ENCODE data around the gene TCEAL2. TPM values are rescaled to one million over a fixed set of nuclear protein-coding genes. Genes with fewer than 3 reads are reported as not detected.
"Not testable (repeated sequence)": the region's sequence is repeated elsewhere in the genome, so short reads cannot be mapped to it uniquely, and the experiment has no call there.

Gene TCEAL2
- polyA plus RNA-seq (ENCODE audit: insufficient read length in 4 of 4): 10 to 100 TPM; 13.3 to 24.3 (median 23.3) TPM

DNA sequence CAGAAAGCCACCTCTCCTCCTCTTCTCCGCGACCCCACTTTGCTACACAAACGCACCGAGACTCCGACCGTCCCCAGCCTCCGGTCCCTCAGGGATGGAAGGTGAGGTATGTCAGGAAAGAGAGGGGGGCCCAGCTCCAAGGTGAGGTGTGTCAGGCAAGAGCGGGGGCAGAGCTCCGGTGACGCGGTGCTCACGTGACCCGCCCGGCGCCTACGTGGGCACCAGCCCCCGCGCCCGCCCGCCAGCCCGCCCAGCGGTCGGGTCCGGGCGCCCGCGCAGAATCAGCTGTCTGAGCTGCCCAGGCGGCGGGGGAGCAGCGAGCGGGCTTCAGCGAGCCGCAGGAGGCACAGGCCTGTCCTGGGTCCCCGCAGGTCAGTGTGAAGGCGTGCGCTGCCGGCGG lies at the start of gene TCEAL2:
TCEAL2 (plus strand) TSS at position 244 of the 400 bp plus-strand sequence. CDS start 1,152 bp downstream, outside the sequence.
- DNase-seq (ENCODE audit: low read depth in 4 of 4, low spot score in 2 of 4): peak in 1 of 4 donors; percentile 3

DNA sequence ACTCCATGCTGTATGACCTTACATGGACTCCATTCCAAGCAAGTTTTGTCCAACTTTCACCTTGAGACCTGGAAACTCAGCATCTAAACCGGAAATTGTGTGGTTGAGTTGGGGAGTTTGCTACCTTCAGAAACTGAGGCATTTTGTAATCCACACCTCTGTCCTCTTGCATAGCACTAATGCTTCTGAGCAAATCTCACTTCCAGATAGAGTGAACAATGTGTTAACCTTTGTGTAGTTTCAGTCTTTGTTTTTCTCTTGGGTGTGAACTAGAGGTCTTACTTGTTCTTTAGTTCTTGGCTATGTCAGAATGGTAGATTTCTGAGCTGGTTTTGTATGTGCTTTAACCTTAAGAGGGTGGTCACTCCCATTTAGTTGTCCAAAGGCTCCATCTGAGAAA lies 48.1 kb upstream of the TCEAL2 start:
- no peak for DNase-seq (ENCODE audit: low read depth in 4 of 4, low spot score in 2 of 4)

DNA sequence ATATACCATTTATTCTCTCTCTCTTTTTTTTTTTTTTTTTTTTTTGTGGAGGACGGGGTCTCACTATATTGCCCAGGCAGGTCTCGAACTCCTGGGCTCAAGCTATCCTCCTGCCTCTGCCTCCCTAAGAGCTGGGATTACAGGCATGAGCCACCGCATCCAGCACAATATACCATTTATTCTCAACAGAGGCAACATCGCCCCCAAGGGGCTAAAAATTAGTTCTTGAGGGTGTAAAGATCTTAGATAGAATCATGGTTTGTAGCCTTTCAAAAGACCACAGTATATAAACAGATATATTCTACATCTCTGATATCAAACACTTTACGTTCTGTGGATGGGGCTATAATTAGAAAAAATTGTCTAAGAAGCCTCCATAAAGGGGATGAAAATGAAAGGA lies 39.8 kb upstream of the TCEAL2 start:
- DNase-seq (ENCODE audit: low read depth in 4 of 4, low spot score in 2 of 4): no peak

DNA sequence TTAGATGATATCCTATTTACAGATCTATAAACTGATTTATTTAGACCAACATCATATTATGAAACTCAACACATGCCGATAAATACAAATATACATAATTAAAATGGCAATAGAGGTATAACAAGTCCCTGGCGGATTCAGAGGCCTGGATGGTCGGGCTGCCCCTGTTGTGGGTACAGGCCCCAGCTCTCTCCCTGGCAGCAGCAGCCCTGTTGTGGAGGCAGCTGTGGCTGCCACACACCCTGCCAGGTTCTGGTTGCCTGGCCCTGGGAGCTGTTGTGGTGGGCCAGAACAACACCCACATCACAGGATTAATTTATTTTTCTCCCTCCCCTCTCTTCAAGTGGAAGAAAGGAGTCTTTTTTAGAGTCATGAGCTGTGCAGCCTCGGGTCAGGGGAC lies 12.1 kb upstream of the TCEAL2 start:
- no peak for DNase-seq (ENCODE audit: low read depth in 4 of 4, low spot score in 2 of 4)

DNA sequence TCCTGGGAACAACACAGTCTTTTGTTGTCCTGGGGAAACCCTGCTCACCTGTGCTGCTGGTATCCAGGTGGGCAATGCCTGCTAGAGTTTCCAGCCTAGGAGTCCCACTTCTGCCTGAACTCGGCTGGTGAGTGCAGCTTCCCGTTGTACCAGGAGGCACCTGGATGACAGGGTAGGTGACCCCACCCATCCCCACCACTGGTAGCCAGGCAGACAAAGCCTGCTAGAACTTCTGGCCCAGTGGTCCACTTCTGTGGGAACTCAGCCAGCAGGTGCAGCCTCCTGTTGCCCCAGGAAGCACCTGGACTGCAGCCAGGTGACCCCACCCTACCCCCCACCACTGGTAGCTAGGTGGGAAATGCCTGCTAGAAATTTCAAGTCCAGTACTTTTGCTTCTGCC lies 9.7 kb upstream of the TCEAL2 start:
- no peak for DNase-seq (ENCODE audit: low read depth in 4 of 4, low spot score in 2 of 4)

DNA sequence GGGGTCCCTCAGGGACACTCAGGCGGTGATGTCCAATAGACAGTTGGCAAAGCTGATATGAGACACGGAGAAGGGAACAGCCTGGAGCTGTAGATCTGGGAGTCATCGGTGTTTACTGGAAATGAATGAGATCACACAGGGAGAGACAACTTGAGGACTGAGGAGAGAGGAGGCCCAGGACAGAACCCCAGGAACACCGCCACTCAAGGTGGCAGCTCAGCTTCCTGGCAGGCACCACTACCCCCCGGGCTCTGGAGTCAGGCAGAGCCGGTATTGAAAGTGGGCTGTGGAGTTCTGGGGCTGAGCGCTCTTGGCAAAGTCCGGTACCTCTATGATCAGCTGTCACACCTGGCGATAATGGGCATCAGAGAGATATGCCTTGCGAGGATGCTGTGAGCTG lies 465 bp upstream of the TCEAL2 start:
- not testable (repeated sequence) for DNase-seq (ENCODE audit: low read depth in 4 of 4, low spot score in 2 of 4)

DNA sequence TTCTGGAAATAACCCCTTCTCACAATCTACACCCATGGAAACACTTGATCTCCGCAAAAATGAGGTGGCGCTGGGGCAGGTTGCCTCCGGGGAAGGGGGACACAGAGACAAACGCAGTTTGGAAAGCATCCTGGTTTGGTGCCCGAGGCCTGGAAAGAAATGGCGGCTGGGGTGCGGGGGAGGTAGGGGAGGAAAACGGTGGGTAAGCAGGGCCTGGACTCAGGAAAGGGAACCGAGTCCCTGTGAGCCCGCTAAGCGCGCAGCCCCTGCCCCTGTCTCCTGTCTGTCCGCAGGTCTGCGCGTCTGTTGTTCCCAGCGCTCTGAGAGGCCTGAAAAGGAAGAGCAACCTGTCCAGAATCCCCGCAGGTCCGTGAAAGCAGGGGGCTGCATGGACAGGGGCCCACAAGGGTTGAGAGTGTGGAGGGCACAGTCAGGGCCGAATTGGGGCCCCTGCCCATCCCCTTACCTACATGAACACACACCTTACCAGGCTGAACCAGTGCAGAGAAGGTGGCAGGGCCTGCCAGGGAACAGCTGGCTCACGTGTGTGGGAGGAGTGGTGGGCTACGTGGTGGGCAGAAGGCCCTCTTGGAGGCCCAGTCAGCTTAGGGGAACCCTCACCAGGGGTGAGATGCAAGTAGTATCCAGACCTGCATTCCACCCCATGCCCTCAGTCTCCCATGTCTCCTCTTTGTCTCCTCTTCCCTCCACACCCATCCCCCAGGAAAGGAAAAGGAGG lies 770 bp downstream of the TCEAL2 start:
- DNase-seq (ENCODE audit: low read depth in 4 of 4, low spot score in 2 of 4): not testable (repeated sequence)

DNA sequence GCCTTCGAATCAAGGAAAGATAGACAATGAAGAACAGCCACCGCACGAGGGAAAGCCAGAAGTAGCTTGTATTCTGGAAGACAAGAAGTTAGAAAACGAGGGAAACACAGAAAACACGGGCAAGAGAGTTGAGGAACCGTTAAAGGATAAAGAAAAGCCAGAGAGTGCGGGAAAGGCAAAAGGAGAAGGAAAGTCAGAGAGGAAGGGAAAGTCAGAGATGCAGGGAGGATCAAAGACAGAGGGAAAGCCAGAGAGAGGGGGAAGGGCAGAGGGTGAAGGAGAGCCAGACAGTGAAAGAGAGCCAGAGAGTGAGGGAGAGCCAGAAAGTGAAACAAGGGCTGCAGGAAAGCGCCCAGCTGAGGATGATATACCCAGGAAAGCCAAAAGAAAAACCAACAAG lies 1.4 kb downstream of the TCEAL2 start:
- no peak for DNase-seq (ENCODE audit: low read depth in 4 of 4, low spot score in 2 of 4)

DNA sequence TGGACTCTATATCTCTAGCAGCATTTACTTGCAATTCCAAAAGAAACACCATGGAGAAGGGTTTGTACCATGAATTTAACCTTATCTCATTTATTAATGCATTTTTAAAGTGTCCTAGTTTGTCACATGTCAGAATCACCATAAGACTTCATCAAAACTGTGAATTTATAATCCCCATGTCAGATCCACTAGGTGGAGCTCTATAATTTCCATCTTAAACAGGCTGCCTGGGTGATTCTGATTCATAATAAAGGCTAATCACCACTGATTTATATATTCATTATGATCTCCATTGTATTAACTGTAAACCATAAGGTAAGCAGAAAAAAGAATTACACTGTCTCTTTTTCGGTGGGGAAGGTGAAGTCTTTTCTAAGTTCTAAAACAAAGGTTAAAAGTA lies 4.0 kb downstream of the TCEAL2 start:
- DNase-seq (ENCODE audit: low read depth in 4 of 4, low spot score in 2 of 4): no peak

DNA sequence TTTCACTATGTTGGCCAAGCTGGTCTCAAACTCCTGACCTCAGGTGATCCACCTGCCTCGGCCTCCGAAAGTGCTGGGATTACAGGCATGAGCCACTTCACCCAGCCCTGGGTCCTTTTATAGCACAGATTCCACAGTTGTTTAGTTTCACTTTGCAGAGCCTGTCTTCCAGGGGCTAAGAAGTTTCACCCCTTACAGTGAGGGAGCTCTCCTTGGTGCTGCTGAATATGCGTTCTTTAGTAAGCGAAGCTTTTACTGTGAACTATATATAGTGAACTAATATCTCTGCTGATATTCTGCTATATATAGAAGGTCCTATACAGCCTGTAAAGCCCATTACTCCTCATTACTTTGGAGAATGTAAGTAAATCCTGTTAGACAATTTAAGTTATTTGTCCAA lies 12.6 kb downstream of the TCEAL2 start:
- no peak for DNase-seq (ENCODE audit: low read depth in 4 of 4, low spot score in 2 of 4)

DNA sequence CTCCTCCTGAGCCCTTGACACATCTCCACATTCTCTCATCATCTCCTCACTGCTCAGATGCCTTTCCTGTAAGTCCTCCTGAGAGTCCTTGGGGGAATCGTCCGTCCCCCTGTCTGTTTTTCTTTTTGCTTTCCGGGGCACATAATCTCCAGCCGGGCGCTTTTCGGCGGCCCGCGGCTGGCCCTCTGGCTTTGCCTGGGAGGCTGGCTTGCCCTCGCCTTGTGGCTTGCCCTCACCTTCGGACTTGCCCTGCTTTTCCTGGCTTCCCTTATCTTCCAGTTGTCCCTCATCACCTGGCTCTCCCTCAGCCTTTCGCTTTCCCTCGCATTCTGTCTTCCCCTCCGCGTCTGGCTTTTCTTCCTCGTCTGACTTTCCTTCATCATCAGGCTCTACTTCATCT lies 15.4 kb downstream of the TCEAL2 start:
- not testable (repeated sequence) for DNase-seq (ENCODE audit: low read depth in 4 of 4, low spot score in 2 of 4)

DNA sequence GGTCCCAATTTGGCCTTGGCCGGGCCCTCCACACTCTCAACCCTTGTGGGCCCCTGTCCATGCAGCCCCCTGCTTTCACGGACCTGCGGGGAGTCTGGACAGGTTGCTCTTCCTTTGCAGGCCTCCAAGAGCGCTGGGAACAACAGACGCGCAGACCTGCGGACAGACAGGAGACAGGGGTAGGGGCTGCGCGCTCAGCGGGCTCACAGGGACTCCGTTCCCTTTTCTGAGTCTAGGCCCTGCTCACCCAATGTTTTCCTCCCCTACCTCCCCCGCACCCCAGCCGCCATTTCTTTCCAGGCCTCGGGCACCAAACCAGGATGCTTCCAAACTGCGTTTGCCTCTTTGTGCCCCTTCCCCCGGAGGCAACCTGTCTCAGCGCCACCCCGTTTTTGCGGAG lies 16.2 kb downstream of the TCEAL2 start:
- not testable (repeated sequence) for DNase-seq (ENCODE audit: low read depth in 4 of 4, low spot score in 2 of 4)

DNA sequence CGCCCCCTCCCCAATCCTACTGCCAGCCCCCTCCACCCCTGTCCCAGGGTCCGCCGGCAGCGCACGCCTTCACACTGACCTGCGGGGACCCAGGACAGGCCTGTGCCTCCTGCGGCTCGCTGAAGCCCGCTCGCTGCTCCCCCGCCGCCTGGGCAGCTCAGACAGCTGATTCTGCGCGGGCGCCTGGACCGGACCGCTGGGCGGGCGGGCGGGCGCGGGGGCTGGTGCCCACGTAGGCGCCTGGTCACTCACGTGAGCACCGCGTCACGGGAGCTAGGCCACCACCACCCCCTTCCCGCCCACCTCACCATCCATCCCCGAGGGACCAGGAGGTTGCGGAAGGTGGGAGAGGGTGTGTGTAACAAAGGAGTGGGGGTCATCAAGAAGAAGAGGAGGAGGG lies 16.8 kb downstream of the TCEAL2 start, which contains the start of gene TCEAL6:
TCEAL6 (minus strand) TSS at position 208 of the 400 bp plus-strand sequence.
- not testable (repeated sequence) for DNase-seq (ENCODE audit: low read depth in 4 of 4, low spot score in 2 of 4)

DNA sequence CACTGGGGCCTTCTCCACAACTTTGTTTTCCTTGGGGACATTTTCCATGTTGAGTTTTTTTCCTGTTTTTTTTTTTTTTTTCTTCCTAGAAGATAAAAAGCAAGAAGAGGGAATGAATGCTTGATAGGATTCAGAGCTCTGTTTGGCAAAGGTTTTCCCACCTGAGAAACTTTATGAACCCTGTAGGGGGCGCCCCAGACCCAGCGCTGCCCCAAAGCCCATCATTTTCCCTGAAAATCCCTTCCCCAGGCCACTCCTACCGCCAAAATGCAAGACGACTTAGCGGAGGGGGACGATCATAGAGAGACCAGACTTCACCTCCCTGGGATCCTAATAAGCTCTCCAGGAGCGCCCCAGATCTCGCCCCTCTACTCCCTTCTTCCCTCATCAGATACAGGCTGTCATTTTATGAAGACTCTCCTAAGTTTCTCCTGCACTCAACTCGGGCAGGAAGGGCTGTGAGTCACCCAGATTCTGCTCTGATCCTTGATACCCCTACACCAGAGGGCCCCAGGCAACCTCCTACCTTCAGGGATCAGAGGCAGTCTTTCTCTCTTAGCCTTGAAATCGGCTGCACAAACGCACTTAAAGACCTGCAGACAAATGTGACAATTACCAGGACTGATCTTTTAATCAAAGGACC lies 28.9 kb downstream of the TCEAL2 start:
- no peak for DNase-seq (ENCODE audit: low read depth in 4 of 4, low spot score in 2 of 4)

DNA sequence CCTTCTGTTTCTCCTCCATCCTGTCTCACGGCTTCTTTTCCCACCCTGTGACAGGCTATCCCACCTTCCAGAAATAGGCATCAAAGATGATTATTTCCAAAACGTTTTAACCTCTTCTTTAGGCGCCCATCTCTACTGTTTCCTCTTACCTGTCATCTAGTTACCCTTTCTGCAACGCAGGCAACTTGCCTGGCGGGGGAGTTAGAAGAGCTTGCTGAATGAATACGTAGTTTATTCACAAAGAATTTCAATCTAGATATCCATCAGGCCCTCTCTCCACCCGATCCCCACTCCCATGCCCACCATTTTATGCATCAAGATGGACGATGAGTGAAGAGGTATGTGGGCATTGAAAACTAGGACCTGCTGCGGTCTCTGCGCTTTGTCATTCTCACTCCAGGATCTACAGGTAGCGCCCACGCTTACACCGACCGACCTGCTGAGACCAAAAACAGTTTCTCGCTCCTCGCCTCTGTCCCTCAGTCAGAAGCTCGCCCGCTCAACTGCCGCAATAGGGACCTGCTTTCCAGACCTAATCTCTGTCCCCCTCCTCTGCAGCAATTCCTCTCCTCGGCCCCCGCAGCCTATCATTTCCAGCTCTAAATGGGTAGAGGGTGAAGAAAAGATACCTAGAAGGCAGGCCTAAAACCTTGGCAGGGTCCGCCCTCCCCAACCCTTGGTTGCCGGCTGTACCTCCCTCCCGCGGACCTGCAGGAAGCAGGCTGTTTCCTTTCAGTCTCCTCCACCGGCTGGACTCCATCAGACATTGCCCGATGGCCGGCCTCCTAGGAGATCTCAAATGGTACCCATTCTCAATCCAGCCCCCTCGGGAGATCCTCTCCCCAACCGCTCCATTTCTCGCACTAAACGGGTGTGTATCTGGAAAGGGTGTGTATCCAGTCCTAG lies 29.7 kb downstream of the TCEAL2 start:
- DNase-seq (ENCODE audit: low read depth in 4 of 4, low spot score in 2 of 4): peak in 2 of 4 donors; percentile 8 to 15

DNA sequence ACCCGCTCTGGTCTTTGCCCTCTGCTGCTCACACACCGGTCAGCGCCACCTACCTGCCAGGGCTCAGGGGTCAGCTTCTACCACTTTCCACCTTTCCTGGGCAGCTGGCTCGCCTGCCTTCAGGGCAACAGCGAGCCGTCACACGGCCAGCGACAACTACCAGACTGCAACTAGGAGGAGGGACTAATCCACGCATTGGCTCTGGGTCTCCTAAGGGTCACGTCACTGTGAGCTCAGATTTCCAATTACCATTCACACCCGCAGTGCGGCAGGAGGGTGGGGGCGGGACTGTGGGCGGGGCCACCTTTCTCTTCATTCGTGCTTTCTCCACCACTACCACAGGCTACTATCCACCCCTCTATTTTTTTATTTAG lies 30.3 kb downstream of the TCEAL2 start, which contains the start of gene BEX5:
BEX5 (minus strand) TSS at position 172 of the 374 bp plus-strand sequence. CDS start 1,712 bp downstream, outside the sequence.
- peak in 3 of 4 donors; percentile 7 to 53 (median 47) for DNase-seq (ENCODE audit: low read depth in 4 of 4, low spot score in 2 of 4)

Other genes starting within 250 kb of the TCEAL2 start
- 10 to 100 TPM; 19.8 to 43.6 (median 32.4) TPM for gene ZMAT1, start 193.7 kb upstream of the TCEAL2 start, polyA plus RNA-seq (ENCODE audit: insufficient read length in 4 of 4)
- gene TCEAL6, start 16.8 kb downstream of the TCEAL2 start, polyA plus RNA-seq (ENCODE audit: insufficient read length in 4 of 4): under 1 TPM; 0.16 to 0.32 (median 0.21) TPM
- gene BEX5, start 30.3 kb downstream of the TCEAL2 start, polyA plus RNA-seq (ENCODE audit: insufficient read length in 4 of 4): 10 to 100 TPM; 11.7 to 16.6 (median 13.0) TPM
- gene TCP11X1, start 89.6 kb downstream of the TCEAL2 start, polyA plus RNA-seq (ENCODE audit: insufficient read length in 4 of 4): not detected
- gene NXF2, start 121.5 kb downstream of the TCEAL2 start, polyA plus RNA-seq (ENCODE audit: insufficient read length in 4 of 4): under 1 TPM in 3 of 4 donors, not detected in 1; 0.33 to 0.48 (median 0.46) TPM

Measured in left renal cortex interstitium (tissue), 4 donors.